ENCODE measurements around the gene PNMA8B. TPM values are rescaled to one million over a fixed set of nuclear protein-coding genes. Genes with fewer than 3 reads are reported as not detected.

PNMA8B gene
- total RNA-seq, 1 experiment from 2014 or later = 1.5 TPM

DNA sequence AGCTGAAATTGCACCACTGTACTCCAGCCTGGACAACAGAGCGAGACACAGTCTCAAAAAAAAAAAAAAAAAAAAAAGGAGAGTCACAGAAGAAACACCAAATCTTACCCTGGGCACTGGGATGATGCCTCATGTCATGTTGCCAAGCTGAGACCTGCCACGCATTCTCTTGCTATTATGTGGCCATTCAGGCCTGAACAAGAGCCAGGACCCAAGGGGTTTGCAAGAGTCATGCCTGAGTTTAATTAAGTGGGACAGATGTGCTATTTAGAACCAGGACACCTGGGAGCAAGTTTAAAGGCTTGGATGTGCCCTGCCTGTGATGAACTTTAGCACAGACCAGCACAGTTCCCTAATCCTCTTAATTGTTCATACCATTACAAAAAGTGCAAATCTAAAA lies 34.1 kb downstream of the PNMA8B start:
- Mint-ChIP-seq H3K4me3 (no peak overlapping the region), H3K4me1 (peaks cover 0 to 4% of the 10 kb centered on the region in 2 experiments; a peak in 1 of 4 replicates), H3K27ac (no peak overlapping the region), H3K9me3 (no peaks in the 10 kb centered on the region), H3K36me3 (ENCODE audit: insufficient read depth in 1 of 3, low read depth in 3 of 3) (peaks cover 0 to 12% (median 7%) of the 10 kb centered on the region in 3 experiments; a peak in 5 of 7 replicates), H3K27me3 (ENCODE audit: low read depth) (no peaks in the 10 kb centered on the region)
- H3K4me2 ChIP-seq (ENCODE audit: insufficient read depth, insufficient read length, low read length) = no peak overlapping the region
- no CpG with 5 or more reads among the region's 2 CpGs for WGBS (ENCODE audit: extremely low coverage, insufficient read length, low lambda C conversion rate)
- no peak overlapping the region for H2BK15ac ChIP-seq (ENCODE audit: low read depth, low read length)
- H3K27me3 ChIP-seq (ENCODE audit: insufficient read depth, low read length) = no peaks in the 10 kb centered on the region
- no peaks in the 10 kb centered on the region for H3K4me1 ChIP-seq (ENCODE audit: insufficient read depth, low read length)
- no peak overlapping the region for H3K18ac ChIP-seq (ENCODE audit: insufficient read length, low read depth, low read length)
- no peak overlapping the region for H4K91ac ChIP-seq (ENCODE audit: insufficient read length, low read depth, low read length)
- H4K8ac ChIP-seq (replicated peaks; ENCODE audit: insufficient read length, low read depth, low read length) = no peak overlapping the region
- no peak overlapping the region for H3K27ac ChIP-seq (ENCODE audit: insufficient read length, low read depth, low read length)
- no peak overlapping the region for H2BK12ac ChIP-seq (ENCODE audit: insufficient read length, low read depth, low read length)
- H2AK5ac ChIP-seq (ENCODE audit: insufficient read length, low read length) = no peak overlapping the region
- H3K4ac ChIP-seq (ENCODE audit: low read depth, low read length) = no peak overlapping the region
- no peak overlapping the region for H3K23ac ChIP-seq (ENCODE audit: insufficient read length, low read depth, low read length)
- no peaks in the 10 kb centered on the region for H3K79me2 ChIP-seq (ENCODE audit: insufficient read depth, low read length)
- H2BK20ac ChIP-seq (ENCODE audit: low read depth, low read length, poor library complexity, severe bottlenecking) = no peak overlapping the region
- H3K9ac ChIP-seq (ENCODE audit: extremely low read depth, insufficient read length, low read length) = no peak overlapping the region
- DNase-seq = no peak
- no peaks in the 10 kb centered on the region for H3K79me1 ChIP-seq (ENCODE audit: insufficient read depth, low read depth, low read length, poor library complexity, severe bottlenecking)
- TF ChIP-seq, protein P1, sequence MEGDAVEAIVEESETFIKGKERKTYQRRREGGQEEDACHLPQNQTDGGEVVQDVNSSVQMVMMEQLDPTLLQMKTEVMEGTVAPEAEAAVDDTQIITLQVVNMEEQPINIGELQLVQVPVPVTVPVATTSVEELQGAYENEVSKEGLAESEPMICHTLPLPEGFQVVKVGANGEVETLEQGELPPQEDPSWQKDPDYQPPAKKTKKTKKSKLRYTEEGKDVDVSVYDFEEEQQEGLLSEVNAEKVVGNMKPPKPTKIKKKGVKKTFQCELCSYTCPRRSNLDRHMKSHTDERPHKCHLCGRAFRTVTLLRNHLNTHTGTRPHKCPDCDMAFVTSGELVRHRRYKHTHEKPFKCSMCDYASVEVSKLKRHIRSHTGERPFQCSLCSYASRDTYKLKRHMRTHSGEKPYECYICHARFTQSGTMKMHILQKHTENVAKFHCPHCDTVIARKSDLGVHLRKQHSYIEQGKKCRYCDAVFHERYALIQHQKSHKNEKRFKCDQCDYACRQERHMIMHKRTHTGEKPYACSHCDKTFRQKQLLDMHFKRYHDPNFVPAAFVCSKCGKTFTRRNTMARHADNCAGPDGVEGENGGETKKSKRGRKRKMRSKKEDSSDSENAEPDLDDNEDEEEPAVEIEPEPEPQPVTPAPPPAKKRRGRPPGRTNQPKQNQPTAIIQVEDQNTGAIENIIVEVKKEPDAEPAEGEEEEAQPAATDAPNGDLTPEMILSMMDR (conservative IDR thresholded peaks at IDR 0.05) = no peak
- no peaks in the 10 kb centered on the region for H3K9me3 ChIP-seq (ENCODE audit: control insufficient read depth, low read depth, low read length)
- no peaks in the 10 kb centered on the region for H3K23me2 ChIP-seq (ENCODE audit: insufficient read length, low read depth, low read length, poor library complexity, severe bottlenecking)
- H3K14ac ChIP-seq (ENCODE audit: insufficient read depth, low read length) = no peak overlapping the region
- no peak overlapping the region for H3T11ph ChIP-seq (ENCODE audit: low read length)
- H4K5ac ChIP-seq (ENCODE audit: insufficient read length, low read depth, low read length) = no peak overlapping the region
- no peak overlapping the region for H2BK120ac ChIP-seq (ENCODE audit: low read depth, low read length, poor library complexity, severe bottlenecking)
- no peak overlapping the region for H3K56ac ChIP-seq (ENCODE audit: insufficient read length, low read depth, low read length)
- H4K20me1 ChIP-seq (ENCODE audit: control insufficient read depth, insufficient read depth, insufficient read length) = no peaks in the 10 kb centered on the region
- H2BK5ac ChIP-seq (ENCODE audit: insufficient read length, low read length) = no peak overlapping the region
- no peak overlapping the region for H2AFZ ChIP-seq (ENCODE audit: low read length)
